ENCODE measurements around the gene ACYP2.

ACYP2 gene

GRCh38 chr2:54207666-54208195 lies 92.3 kb downstream of the ACYP2 start:
- DNase-seq (ENCODE audit: extremely low read depth, low read depth): no peak
- TF ChIP-seq CTCF (IDR thresholded peaks at IDR 0.05; ENCODE audit: low read depth, low read length): no peak

DNA sequence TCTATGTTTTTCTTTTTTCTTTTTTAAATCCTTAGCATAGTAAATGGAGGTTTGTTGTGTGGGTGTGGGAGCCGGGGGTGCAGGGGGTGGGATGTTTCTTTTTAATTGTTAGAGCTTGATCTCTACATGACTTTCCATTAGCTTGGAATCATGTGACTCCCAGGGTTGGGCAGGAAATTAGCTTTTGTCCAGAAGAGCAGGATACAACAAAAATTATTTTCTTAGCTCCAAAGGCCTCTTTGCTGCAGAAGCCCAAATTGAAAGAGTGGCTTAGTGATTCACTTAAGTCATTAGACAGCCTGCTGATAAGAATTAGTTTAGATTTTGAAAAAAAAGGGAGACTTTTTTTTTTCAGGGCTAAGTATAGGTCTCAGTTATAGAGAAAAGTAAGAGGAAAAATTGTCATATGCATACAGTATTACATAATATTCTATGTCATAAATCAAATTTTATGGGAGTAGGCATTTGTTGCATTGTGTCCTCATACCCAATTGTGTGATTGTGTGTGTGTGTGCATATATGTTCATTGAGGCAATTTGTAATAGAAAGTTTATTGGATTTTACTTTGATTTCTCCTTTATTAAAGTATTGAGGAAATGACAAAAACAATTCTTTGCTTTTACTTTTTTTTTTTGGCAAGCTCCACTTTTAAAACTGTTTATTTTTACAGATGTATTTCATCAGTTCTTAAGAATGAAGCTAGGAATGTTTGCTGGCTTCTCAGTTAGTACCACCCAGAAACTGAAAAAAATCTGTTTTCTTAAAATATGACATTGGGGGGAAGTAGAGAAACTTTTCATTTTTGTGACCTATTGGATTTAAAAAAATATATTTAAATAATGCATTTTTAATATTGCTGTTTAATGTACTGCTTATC lies 93.2 kb downstream of the ACYP2 start:
- DNase-seq (ENCODE audit: extremely low read depth, low read depth): peak; percentile 14
- no peak for TF ChIP-seq CTCF (IDR thresholded peaks at IDR 0.05; ENCODE audit: low read depth, low read length)

DNA sequence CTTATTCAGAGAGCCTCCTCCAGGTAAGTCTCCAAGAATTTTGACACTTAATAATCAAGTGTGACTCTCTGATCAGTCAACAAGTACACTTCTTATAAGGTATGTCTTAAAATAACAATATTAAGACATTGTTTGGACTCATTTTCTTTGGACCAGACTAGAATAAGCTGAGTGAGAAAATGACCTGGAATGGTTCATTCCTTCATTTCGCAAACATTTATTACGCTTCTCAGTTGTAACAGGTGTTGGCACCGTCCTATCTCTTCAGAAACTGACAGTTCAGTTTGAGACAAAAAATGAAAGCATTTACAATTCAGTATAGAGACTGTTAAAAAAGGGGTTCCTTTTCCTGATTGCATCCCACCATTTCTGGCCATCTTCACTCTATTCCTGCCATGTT lies 94.0 kb downstream of the ACYP2 start:
- no peak for DNase-seq (ENCODE audit: extremely low read depth, low read depth)
- TF ChIP-seq CTCF (IDR thresholded peaks at IDR 0.05; ENCODE audit: low read depth, low read length): no peak

- DNase-seq (ENCODE audit: extremely low read depth, low read depth): peak; percentile 31
- no peak for TF ChIP-seq CTCF (IDR thresholded peaks at IDR 0.05; ENCODE audit: low read depth, low read length)
Measured at GRCh38 chr2:54212456-54212855, 97.0 kb downstream of the ACYP2 start.

- DNase-seq (ENCODE audit: extremely low read depth, low read depth): no peak
- no peak for TF ChIP-seq CTCF (IDR thresholded peaks at IDR 0.05; ENCODE audit: low read depth, low read length)
Measured at GRCh38 chr2:54213082-54213481, 97.7 kb downstream of the ACYP2 start.

DNA sequence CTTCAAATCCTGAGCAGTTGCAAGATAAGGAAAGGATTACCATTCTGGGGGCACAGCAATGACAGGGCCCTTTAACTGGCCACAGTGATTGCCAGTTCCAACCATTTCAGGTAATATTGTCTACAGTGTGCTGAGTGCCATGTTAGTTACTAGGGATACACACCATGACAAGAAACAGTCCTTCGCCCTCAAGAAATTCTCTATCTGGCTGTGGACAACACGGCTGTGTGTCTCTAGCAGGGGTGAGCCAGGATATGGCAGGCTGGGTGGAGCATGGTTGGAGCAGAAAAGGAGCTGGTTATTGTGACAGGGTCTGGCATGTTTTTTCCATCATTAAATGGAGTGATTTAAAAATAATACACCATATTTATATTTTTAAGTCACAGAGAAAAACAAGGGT lies 109.6 kb downstream of the ACYP2 start:
- no peak for TF ChIP-seq CTCF (IDR thresholded peaks at IDR 0.05; ENCODE audit: low read depth, low read length)
- no peak for DNase-seq (ENCODE audit: extremely low read depth, low read depth)

DNA sequence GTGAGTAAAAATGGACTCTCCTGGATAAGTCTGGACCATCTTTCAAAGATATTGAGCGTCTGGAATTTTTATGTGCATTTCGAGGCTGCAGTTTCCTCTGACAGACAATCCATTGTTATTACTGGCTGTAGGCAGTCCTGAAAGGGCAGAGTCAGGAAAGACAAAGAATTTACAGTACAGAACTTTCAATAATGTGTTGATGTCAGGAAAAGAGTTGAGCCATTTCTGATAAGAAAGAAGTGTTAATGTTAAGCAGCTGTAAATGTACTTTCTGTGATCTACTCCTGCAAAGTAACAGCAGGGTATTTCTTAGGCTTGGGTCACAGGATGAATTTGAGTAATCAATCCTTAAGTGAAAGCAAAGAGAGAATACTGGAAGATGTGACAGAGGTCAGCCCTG lies 110.8 kb downstream of the ACYP2 start:
- no peak for DNase-seq (ENCODE audit: extremely low read depth, low read depth)
- TF ChIP-seq CTCF (IDR thresholded peaks at IDR 0.05; ENCODE audit: low read depth, low read length): no peak

All from AG09319 (cell line).